Right lobe of liver (tissue), 6 donors: Measurements from ENCODE around the gene UBA6. TPM values are rescaled to one million over a fixed set of nuclear protein-coding genes. Genes with fewer than 3 reads are reported as not detected.

ENCODE experiments used
- ATAC-seq, 4 donors: fragments of 200-7000 bp; cut with Tn5 transposase; one replicate each; pipeline ENCODE4 v1.9.1; 2020; ENCODE audit warnings: mild to moderate bottlenecking in 4 of 4, moderate library complexity in 4 of 4
- DNase-seq, 3 donors: peaks; one replicate each; pipeline ENCODE4 v3.0.0-alpha.2; 2020
- H3K27ac ChIP-seq, 3 donors: fragments of 200-600 bp; one replicate each; pipeline ENCODE4 v1.8.0; 2022
- H3K27me3 ChIP-seq, 2 donors: fragments of 200-600 bp; one replicate each; pipeline ENCODE4 v1.8.0; 2022
- H3K36me3 ChIP-seq, 4 donors: fragments of 200-600 bp; sonication (generic) in 1 of 4; one replicate each; pipeline versions ENCODE4 v1.5.1 to v1.8.0; 2017 to 2022; ENCODE audit warnings: control low read depth in 1 of 4
- H3K4me1 ChIP-seq, 4 donors: fragments of 200-600 bp; sonication (generic) in 1 of 4; one replicate each; pipeline versions ENCODE4 v1.5.1 to v1.8.0; 2017 to 2022; ENCODE audit warnings: control low read depth in 1 of 4
- H3K4me3 ChIP-seq, 3 donors: fragments of 200-600 bp; one replicate each; pipeline ENCODE4 v1.8.0; 2022
- H3K9me3 ChIP-seq, 4 donors: fragments of 200-600 bp; sonication (generic) in 1 of 4; one replicate each; pipeline versions ENCODE4 v1.5.1 to v1.8.0; 2017 to 2022; ENCODE audit warnings: control low read depth in 1 of 4
- POLR2A ChIP-seq: fragments of 450-650 bp; IDR thresholded peaks from one replicate; pipeline ENCODE4 v1.6.1; 2017; ENCODE audit warnings: antibody characterized with exemption, mild to moderate bottlenecking
- WGBS: methylation state at CpG from one replicate; pipeline ENCODE4 v1.1.6; 2018; ENCODE audit warnings: low coverage, low lambda C conversion rate; ENCODE audit not compliant: insufficient coverage; ENCODE audit errors: missing lambda C conversion rate; 5-methylcytosine and 5-hydroxymethylcytosine counted together
- intact Hi-C, 2 donors: fragments of 100-400 bp; cut with DNase I; formaldehyde crosslinking; loops; one replicate each; pipeline versions ENCODE4 v1.11.2 to v1.14.1; 2022
- total RNA-seq, 6 experiments: library from RNA; depleted of rRNA in 2 of 6; stranded (reverse); fragments of >200 nt in 2 of 6; fragmentation: NEBNext Ultra II Directional in 3 of 6; extraction: Animal tissue kit (Norgen Biotek cat#: 25700) in 3 of 6; gene quantifications; one replicate each; pipeline versions ENCODE4 v1.1.0 to v1.2.4, GENCODE V29; 2016 to 2023
- TF ChIP-seq, protein P1 (sequence below), 4 donors: fragments of 200-600 bp in 3 of 4; fragments of 450-650 bp in 1 of 4; IDR thresholded peaks; one replicate each; pipeline versions ENCODE4 v1.5.1 to v1.8.0; 2016 to 2022; ENCODE audit warnings: antibody characterized with exemption in 4 of 4, mild to moderate bottlenecking in 2 of 4
- donor health status: DM: no; HTN: yes; CAD: no.
- donor health status: DM: no; HTN: no; CAD: no.
- donor health status: DM: no; HTN: no; CAD: no.
- donor health status: DM: no; HTN: yes; CAD: no.
- donor health status: DM: no; HTN: yes; CAD: no.

The UBA6 gene
- total RNA-seq, 6 experiments from 2014 or later, result 17.5 to 46.5 (median 24.7) TPM

DNA sequence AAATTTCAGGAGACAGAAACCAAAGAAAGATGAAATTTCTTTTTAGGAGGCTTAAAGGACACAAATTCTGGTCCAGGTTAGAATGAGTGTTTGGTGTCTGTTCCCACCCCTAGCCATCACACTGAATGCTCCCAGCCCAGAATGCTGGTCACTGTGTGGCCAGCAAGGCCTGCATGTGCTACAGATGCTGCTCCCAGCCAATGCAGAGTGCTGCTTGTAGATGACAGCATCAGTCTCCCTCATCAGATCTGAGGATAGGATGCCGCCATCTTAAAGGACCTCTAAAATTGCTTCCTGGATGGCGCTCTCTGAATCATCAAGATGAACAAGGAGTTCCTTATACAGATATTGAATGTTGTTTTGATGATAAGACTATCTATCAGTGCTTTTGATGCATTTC is 17.9 kb upstream of the UBA6 start:
- WGBS, result 95% methylated on average over 2 of the region's 2 CpGs
- Histone ChIP-seq H3K27ac (no peak overlapping the region), H3K9me3 (no peaks in the 10 kb centered on the region), H3K27me3 (no peaks in the 10 kb centered on the region), H3K4me1 (no peaks in the 10 kb centered on the region), H3K4me3 (no peak overlapping the region), H3K36me3 (no peaks in the 10 kb centered on the region)
- ATAC-seq (no peak), DNase-seq (no peak)
- TF ChIP-seq, protein P1, sequence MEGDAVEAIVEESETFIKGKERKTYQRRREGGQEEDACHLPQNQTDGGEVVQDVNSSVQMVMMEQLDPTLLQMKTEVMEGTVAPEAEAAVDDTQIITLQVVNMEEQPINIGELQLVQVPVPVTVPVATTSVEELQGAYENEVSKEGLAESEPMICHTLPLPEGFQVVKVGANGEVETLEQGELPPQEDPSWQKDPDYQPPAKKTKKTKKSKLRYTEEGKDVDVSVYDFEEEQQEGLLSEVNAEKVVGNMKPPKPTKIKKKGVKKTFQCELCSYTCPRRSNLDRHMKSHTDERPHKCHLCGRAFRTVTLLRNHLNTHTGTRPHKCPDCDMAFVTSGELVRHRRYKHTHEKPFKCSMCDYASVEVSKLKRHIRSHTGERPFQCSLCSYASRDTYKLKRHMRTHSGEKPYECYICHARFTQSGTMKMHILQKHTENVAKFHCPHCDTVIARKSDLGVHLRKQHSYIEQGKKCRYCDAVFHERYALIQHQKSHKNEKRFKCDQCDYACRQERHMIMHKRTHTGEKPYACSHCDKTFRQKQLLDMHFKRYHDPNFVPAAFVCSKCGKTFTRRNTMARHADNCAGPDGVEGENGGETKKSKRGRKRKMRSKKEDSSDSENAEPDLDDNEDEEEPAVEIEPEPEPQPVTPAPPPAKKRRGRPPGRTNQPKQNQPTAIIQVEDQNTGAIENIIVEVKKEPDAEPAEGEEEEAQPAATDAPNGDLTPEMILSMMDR (IDR thresholded peaks at IDR 0.05), result no peak
- TF ChIP-seq POLR2A, result no peak
- intact Hi-C loops, result no loop called here

DNA sequence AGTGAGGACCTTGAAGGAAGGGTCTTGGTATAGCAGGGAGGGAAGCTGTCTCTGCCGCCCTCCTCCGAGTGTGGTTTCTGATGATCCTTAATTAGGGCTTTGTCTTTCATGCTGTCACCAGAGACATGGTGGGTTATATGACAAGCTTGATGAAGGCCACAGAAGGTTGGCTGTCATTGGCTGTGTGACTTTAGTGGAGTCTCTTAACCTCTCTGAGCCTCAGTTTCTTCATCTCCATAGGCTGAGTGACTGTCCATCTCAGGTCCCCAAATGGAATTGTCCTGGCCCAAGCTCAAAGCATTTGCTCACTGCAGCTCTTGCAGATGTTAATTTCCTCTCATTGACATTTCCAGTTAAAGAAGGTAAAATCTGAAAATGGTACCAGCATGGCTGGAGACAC is 16.6 kb upstream of the UBA6 start:
- TF ChIP-seq, protein P1 (IDR thresholded peaks at IDR 0.05), result no peak
- TF ChIP-seq POLR2A, result no peak
- ATAC-seq, result no peak
- Histone ChIP-seq H3K4me3 (no peak overlapping the region), H3K9me3 (no peaks in the 10 kb centered on the region), H3K36me3 (no peaks in the 10 kb centered on the region), H3K27ac (no peak overlapping the region), H3K4me1 (no peaks in the 10 kb centered on the region), H3K27me3 (no peaks in the 10 kb centered on the region)
- intact Hi-C loops, result no loop called here
- WGBS, result 100% methylated on average over 2 of the region's 2 CpGs
- no peak for DNase-seq

GRCh38 chr4:67714955-67715354 is 14.0 kb upstream of the UBA6 start:
- ATAC-seq (no peak), DNase-seq (no peak)
- no peaks in the 10 kb centered on the region for H3K36me3 ChIP-seq
- no peaks in the 10 kb centered on the region for H3K9me3 ChIP-seq
- intact Hi-C loops, result no loop called here
- no peaks in the 10 kb centered on the region for H3K4me1 ChIP-seq
- no peak for TF ChIP-seq POLR2A
- TF ChIP-seq, protein P1 (IDR thresholded peaks at IDR 0.05), result no peak
- H3K4me3 ChIP-seq, result no peak overlapping the region
- no peaks in the 10 kb centered on the region for H3K27me3 ChIP-seq
- WGBS, result 100% methylated on average over 4 of the region's 6 CpGs
- H3K27ac ChIP-seq, result no peak overlapping the region

DNA sequence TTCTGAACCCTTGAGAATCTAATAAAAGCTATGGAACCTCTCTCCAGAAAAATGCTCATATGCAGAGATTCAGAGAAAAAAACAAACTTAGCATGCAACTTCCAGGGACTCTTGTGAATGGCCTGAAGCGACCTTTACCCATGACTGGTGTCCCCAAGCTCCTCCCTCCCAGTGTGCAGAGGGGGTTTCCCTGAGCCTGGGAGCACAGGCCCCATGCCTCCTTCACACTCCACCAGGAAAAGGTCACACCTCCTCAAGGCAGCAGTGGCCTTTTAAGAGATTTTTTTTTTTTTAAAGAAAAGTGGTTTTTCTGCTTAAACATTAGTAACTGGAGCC is 13.3 kb upstream of the UBA6 start:
- Histone ChIP-seq H3K4me3 (no peak overlapping the region), H3K27me3 (no peaks in the 10 kb centered on the region), H3K27ac (no peak overlapping the region), H3K9me3 (no peaks in the 10 kb centered on the region), H3K4me1 (no peaks in the 10 kb centered on the region), H3K36me3 (no peaks in the 10 kb centered on the region)
- WGBS, result 86% methylated on average over 1 of the region's 1 CpG
- intact Hi-C loops, result no loop called here
- DNase-seq (no peak), ATAC-seq (peak in 1 of 4 donors; percentile 49)
- TF ChIP-seq POLR2A, result no peak
- TF ChIP-seq, protein P1 (IDR thresholded peaks at IDR 0.05), result no peak
